Natural killer cell (primary cell): ENCODE data around the gene WARS2. TPM values are rescaled to one million over a fixed set of nuclear protein-coding genes. Genes with fewer than 3 reads are reported as not detected.
A peak's percentile ranks its signal among the peaks of the same experiment; 100 is the strongest.

Source experiments
- ATAC-seq, 3 donors: fragments of 150-1000 bp in 2 of 3; fragments of 200-7000 bp in 1 of 3; cut with Tn5 transposase; 1 replicate in 1 of 3; 2 replicates in 2 of 3; pipeline ENCODE4 v1.10.0; 2021; ENCODE audit warnings: mild to moderate bottlenecking in 2 of 3, moderate library complexity in 2 of 3
- DNase-seq, 2 donors: peaks; one replicate each; pipeline versions ENCODE4 v3.0.0 to v3.0.0-alpha.2; 2013 to 2021; ENCODE audit warnings: mixed read lengths in 1 of 2
- H3K27ac ChIP-seq: one replicate; pipeline ENCODE4 v1.5.1; 2013; ENCODE audit warnings: mild to moderate bottlenecking, low read length
- H3K27me3 ChIP-seq: one replicate; pipeline ENCODE4 v1.6.1; 2013; ENCODE audit warnings: low read length; ENCODE audit not compliant: control insufficient read depth, insufficient read depth
- H3K36me3 ChIP-seq: one replicate; pipeline ENCODE4 v1.6.1; 2013; ENCODE audit warnings: low read length; ENCODE audit not compliant: control insufficient read depth, insufficient read depth
- H3K4me1 ChIP-seq: one replicate; pipeline ENCODE4 v1.6.1; 2013; ENCODE audit warnings: low read length; ENCODE audit not compliant: control insufficient read depth, insufficient read depth
- H3K4me3 ChIP-seq: one replicate; pipeline ENCODE4 v1.5.1; 2013; ENCODE audit warnings: low read length
- H3K9me3 ChIP-seq: one replicate; pipeline ENCODE4 v1.6.1; 2013; ENCODE audit warnings: low read length; ENCODE audit not compliant: control insufficient read depth, insufficient read depth
- H3K27ac Mint-ChIP-seq, 2 donors: one replicate each; pipeline ENCODE4 v1.8.0; 2022; ENCODE audit warnings: mild to moderate bottlenecking in 2 of 2, mixed read lengths in 2 of 2, moderate library complexity in 1 of 2
- H3K27me3 Mint-ChIP-seq, 2 donors: one replicate each; pipeline ENCODE4 v1.8.0; 2022; ENCODE audit warnings: low read depth in 2 of 2, mixed read lengths in 2 of 2
- H3K36me3 Mint-ChIP-seq: one replicate; pipeline ENCODE4 v1.8.0; 2022; ENCODE audit warnings: mixed read lengths
- H3K4me1 Mint-ChIP-seq, 2 donors: one replicate each; pipeline ENCODE4 v1.8.0; 2022; ENCODE audit warnings: mixed read lengths in 2 of 2
- H3K4me3 Mint-ChIP-seq: one replicate; pipeline ENCODE4 v1.8.0; 2022; ENCODE audit warnings: mild to moderate bottlenecking, moderate library complexity, mixed read lengths
- H3K9me3 Mint-ChIP-seq, 2 donors: one replicate each; pipeline ENCODE4 v1.8.0; 2022; ENCODE audit warnings: mixed read lengths in 2 of 2
- CTCF ChIP-seq: fragments of 200-600 bp; IDR thresholded peaks from one replicate; pipeline ENCODE4 v1.8.0; 2022; ENCODE audit warnings: antibody characterized with exemption
- WGBS: methylation state at CpG from one replicate; pipeline ENCODE4 v1.1.7; 2013; ENCODE audit warnings: missing lambda C conversion rate; ENCODE audit not compliant: insufficient coverage; 5-methylcytosine and 5-hydroxymethylcytosine counted together
- intact Hi-C: fragments of 100-400 bp; cut with micrococcal nuclease; formaldehyde crosslinking; loops from one replicate; pipeline ENCODE4 v1.14.2; 2022
- total RNA-seq, 4 donors: library from RNA; stranded (reverse); fragments of 120-200 nt in 1 of 4; gene quantifications; one replicate each; pipeline versions ENCODE4 v1.2.3 to v1.2.4, GENCODE V29; 2013 to 2022

Gene WARS2
- total RNA-seq, 3 donors from 2014 or later (not counting 1 experiment from before 2014, with no cell fraction given) = 24.3 to 46.3 (median 41.0) TPM

GRCh38 chr1:119081700-119082099, 58.8 kb downstream of the WARS2 start:
- peaks cover under 1 to 3% of the 10 kb centered on the region in 2 donors for H3K9me3 Mint-ChIP-seq
- no peak for ATAC-seq
- WGBS = 98% methylated on average over 3 of the region's 3 CpGs
- TF ChIP-seq CTCF = no peak
- no peak overlapping the region for H3K4me3 ChIP-seq
- H3K4me3 Mint-ChIP-seq = no peak overlapping the region
- peaks cover 6 to 20% of the 10 kb centered on the region in 2 donors for H3K4me1 Mint-ChIP-seq
- no peak overlapping the region for H3K27ac ChIP-seq
- no peak overlapping the region for H3K27ac Mint-ChIP-seq
- no peaks in the 10 kb centered on the region for H3K27me3 ChIP-seq
- no peak for DNase-seq
- intact Hi-C loops = no loop called here
- no peaks in the 10 kb centered on the region for H3K36me3 Mint-ChIP-seq
- peaks cover 3% of the 10 kb centered on the region for H3K9me3 ChIP-seq
- H3K27me3 Mint-ChIP-seq = no peaks in the 10 kb centered on the region
- no peaks in the 10 kb centered on the region for H3K4me1 ChIP-seq
- no peaks in the 10 kb centered on the region for H3K36me3 ChIP-seq

GRCh38 chr1:119081267-119081666, 59.2 kb downstream of the WARS2 start:
- Histone ChIP-seq H3K4me3 (no peak overlapping the region), H3K27ac (no peak overlapping the region), H3K27me3 (no peaks in the 10 kb centered on the region), H3K4me1 (no peaks in the 10 kb centered on the region), H3K36me3 (no peaks in the 10 kb centered on the region), H3K9me3 (peaks cover 3% of the 10 kb centered on the region)
- Mint-ChIP-seq H3K27ac (no peak overlapping the region), H3K36me3 (no peaks in the 10 kb centered on the region), H3K4me1 (peaks cover 6 to 18% of the 10 kb centered on the region in 2 donors), H3K27me3 (no peaks in the 10 kb centered on the region), H3K9me3 (peaks cover 0 to 3% of the 10 kb centered on the region in 2 donors), H3K4me3 (no peak overlapping the region)
- TF ChIP-seq CTCF = no peak
- ATAC-seq = no peak
- intact Hi-C loops = no loop called here
- no peak for DNase-seq

- intact Hi-C loops = no loop called here
- DNase-seq (no peak), ATAC-seq (no peak)
- peaks cover 0 to 3% of the 10 kb centered on the region in 2 donors for H3K9me3 Mint-ChIP-seq
- H3K27me3 Mint-ChIP-seq = no peaks in the 10 kb centered on the region
- Histone ChIP-seq H3K36me3 (no peaks in the 10 kb centered on the region), H3K9me3 (peaks cover 3% of the 10 kb centered on the region), H3K4me3 (no peak overlapping the region), H3K4me1 (no peaks in the 10 kb centered on the region), H3K27ac (no peak overlapping the region), H3K27me3 (no peaks in the 10 kb centered on the region)
- no peak overlapping the region for H3K4me3 Mint-ChIP-seq
- 80% methylated on average over 4 of the region's 4 CpGs for WGBS
- no peaks in the 10 kb centered on the region for H3K36me3 Mint-ChIP-seq
- peaks cover 6 to 18% of the 10 kb centered on the region in 2 donors for H3K4me1 Mint-ChIP-seq
- no peak overlapping the region for H3K27ac Mint-ChIP-seq
- no peak for TF ChIP-seq CTCF
These were observed 59.9 kb downstream of the WARS2 start for GRCh38 chr1:119080586-119080985.

GRCh38 chr1:119079881-119080280, 60.6 kb downstream of the WARS2 start:
- peaks cover 3% of the 10 kb centered on the region for H3K9me3 ChIP-seq
- no peaks in the 10 kb centered on the region for H3K27me3 ChIP-seq
- Mint-ChIP-seq H3K4me1 (peaks cover 6 to 14% of the 10 kb centered on the region in 2 donors), H3K27ac (peak overlapping the region in 1 of 2 donors; percentile 8), H3K36me3 (no peaks in the 10 kb centered on the region), H3K9me3 (no peaks in the 10 kb centered on the region), H3K4me3 (no peak overlapping the region), H3K27me3 (no peaks in the 10 kb centered on the region)
- WGBS = 100% methylated on average over 1 of the region's 1 CpG
- no peak for ATAC-seq
- no peak overlapping the region for H3K27ac ChIP-seq
- no peak for DNase-seq
- H3K4me3 ChIP-seq = no peak overlapping the region
- no peaks in the 10 kb centered on the region for H3K4me1 ChIP-seq
- no peaks in the 10 kb centered on the region for H3K36me3 ChIP-seq
- TF ChIP-seq CTCF = no peak
- intact Hi-C loops = no loop called here
